HEK293T (cell line): Measurements from ENCODE around the gene TGFBI.

Experiments used
- CTCF ChIA-PET: fragments of 350-600 bp; formaldehyde crosslinking; extraction: SDS; loops from one replicate; lab custom pipeline; 2021; ENCODE audit warnings: antibody characterized with exemption, inconsistent platforms; lab: Yijun Ruan, JAX
- POLR2A ChIA-PET: fragments of 350-600 bp; formaldehyde crosslinking; extraction: SDS; loops from one replicate; lab custom pipeline; 2020; ENCODE audit warnings: antibody characterized with exemption, inconsistent platforms; lab: Yijun Ruan, JAX
- DNase-seq: peaks from one replicate; pipeline ENCODE4 v3.0.0; 2012; ENCODE audit warnings: mixed read lengths; ENCODE audit errors: extremely low spot score
- ARNT ChIP-seq: fragments of 450-650 bp; IDR thresholded peaks from 2 replicates; pipeline ENCODE4 v1.6.1; 2017; ENCODE audit warnings: mild to moderate bottlenecking
- BHLHE40 ChIP-seq: fragments of 450-650 bp; IDR thresholded peaks from 2 replicates; pipeline ENCODE4 v1.6.1; 2016; ENCODE audit warnings: mild to moderate bottlenecking, moderate library complexity, borderline replicate concordance
- CTBP1 ChIP-seq: fragments of 450-650 bp; IDR thresholded peaks from 2 replicates; pipeline ENCODE4 v1.6.1; 2016; ENCODE audit warnings: borderline replicate concordance
- ELF4 ChIP-seq: fragments of 450-650 bp; IDR thresholded peaks from 2 replicates; pipeline ENCODE4 v1.6.1; 2017; ENCODE audit warnings: antibody characterized with exemption
- FOXA1 ChIP-seq: fragments of 450-650 bp; IDR thresholded peaks from 2 replicates; pipeline ENCODE4 v1.6.1; 2016; ENCODE audit warnings: mild to moderate bottlenecking
- FOXK2 ChIP-seq: fragments of 450-650 bp; IDR thresholded peaks from 2 replicates; pipeline ENCODE4 v1.6.1; 2016; ENCODE audit warnings: mild to moderate bottlenecking
- FOXM1 ChIP-seq: fragments of 450-650 bp; IDR thresholded peaks from 2 replicates; pipeline ENCODE4 v1.6.1; 2017; ENCODE audit warnings: mild to moderate bottlenecking, borderline replicate concordance
- HDGF ChIP-seq: fragments of 450-650 bp; IDR thresholded peaks from 2 replicates; pipeline ENCODE4 v1.6.1; 2017; ENCODE audit warnings: antibody characterized with exemption, borderline replicate concordance
- L3MBTL2 ChIP-seq: fragments of 450-650 bp; conservative IDR thresholded peaks from 2 replicates; pipeline ENCODE4 v1.6.1; 2016; ENCODE audit warnings: mild to moderate bottlenecking
- LEF1 ChIP-seq: fragments of 450-650 bp; IDR thresholded peaks from 2 replicates; pipeline ENCODE4 v1.6.1; 2017; ENCODE audit warnings: mild to moderate bottlenecking, borderline replicate concordance
- NFRKB ChIP-seq: fragments of 450-650 bp; IDR thresholded peaks from 2 replicates; pipeline ENCODE4 v1.6.1; 2016; ENCODE audit warnings: mild to moderate bottlenecking, moderate library complexity
- SP1 ChIP-seq: fragments of 450-650 bp; IDR thresholded peaks from 2 replicates; pipeline ENCODE4 v1.6.1; 2017
- SUZ12 ChIP-seq: fragments of 450-650 bp; IDR thresholded peaks from 2 replicates; pipeline ENCODE4 v1.6.1; 2016; ENCODE audit warnings: mild to moderate bottlenecking
- TARDBP ChIP-seq: fragments of 450-650 bp; IDR thresholded peaks from 2 replicates; pipeline ENCODE4 v1.6.1; 2016
- ZNF384 ChIP-seq: fragments of 450-650 bp; IDR thresholded peaks from 2 replicates; pipeline ENCODE4 v1.6.1; 2016
- TF ChIP-seq, protein P1 (sequence below): fragments of 450-650 bp; IDR thresholded peaks from 2 replicates; pipeline ENCODE4 v1.6.1; 2016

The TGFBI gene

GRCh38 chr5:136061630-136062365, 33.0 kb downstream of the TGFBI start:
- POLR2A ChIA-PET: no interaction called here
- no peak for DNase-seq
- TF ChIP-seq CTBP1 (no peak), SP1 (no peak), ARNT (no peak), ZNF384 (no peak), HDGF (no peak), SUZ12 (no peak), BHLHE40 (no peak), FOXK2 (no peak), FOXM1 (no peak)
- CTCF ChIA-PET: interaction anchor here (0.8 to 2.6 kb wide), 5 partner anchors 110 to 173 kb away, joined by 3 to 17 read pairs (median 3); no protein-coding TSS in a partner anchor

GRCh38 chr5:136062366-136063274, 33.8 kb downstream of the TGFBI start:
- POLR2A ChIA-PET: no interaction called here
- TF ChIP-seq FOXK2: no peak
- no peak for TF ChIP-seq CTBP1
- TF ChIP-seq ARNT: no peak
- no peak for TF ChIP-seq HDGF
- peak; percentile 49 for DNase-seq
- CTCF ChIA-PET: interaction anchor here (0.7 to 2.6 kb wide), 8 partner anchors 22 to 174 kb away, joined by 3 to 17 read pairs (median 6); no protein-coding TSS in a partner anchor

- no peak for DNase-seq
- POLR2A ChIA-PET: no interaction called here
- TF ChIP-seq TARDBP (no peak), FOXM1 (no peak), NFRKB (no peak), BHLHE40 (no peak), ELF4 (no peak), SUZ12 (no peak), LEF1 (no peak), HDGF (no peak), FOXA1 (no peak), SP1 (no peak), FOXK2 (no peak), CTBP1 (no peak), ZNF384 (no peak), ARNT (no peak)
- TF ChIP-seq, protein P1, sequence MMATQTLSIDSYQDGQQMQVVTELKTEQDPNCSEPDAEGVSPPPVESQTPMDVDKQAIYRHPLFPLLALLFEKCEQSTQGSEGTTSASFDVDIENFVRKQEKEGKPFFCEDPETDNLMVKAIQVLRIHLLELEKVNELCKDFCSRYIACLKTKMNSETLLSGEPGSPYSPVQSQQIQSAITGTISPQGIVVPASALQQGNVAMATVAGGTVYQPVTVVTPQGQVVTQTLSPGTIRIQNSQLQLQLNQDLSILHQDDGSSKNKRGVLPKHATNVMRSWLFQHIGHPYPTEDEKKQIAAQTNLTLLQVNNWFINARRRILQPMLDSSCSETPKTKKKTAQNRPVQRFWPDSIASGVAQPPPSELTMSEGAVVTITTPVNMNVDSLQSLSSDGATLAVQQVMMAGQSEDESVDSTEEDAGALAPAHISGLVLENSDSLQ: no peak
- CTCF ChIA-PET: interaction anchor here (1.0 to 2.6 kb wide), 3 partner anchors 86 to 176 kb away, joined by 6 to 17 read pairs (median 6); no protein-coding TSS in a partner anchor
Observed at GRCh38 chr5:136063778-136064465, 35.1 kb downstream of the TGFBI start.

DNA sequence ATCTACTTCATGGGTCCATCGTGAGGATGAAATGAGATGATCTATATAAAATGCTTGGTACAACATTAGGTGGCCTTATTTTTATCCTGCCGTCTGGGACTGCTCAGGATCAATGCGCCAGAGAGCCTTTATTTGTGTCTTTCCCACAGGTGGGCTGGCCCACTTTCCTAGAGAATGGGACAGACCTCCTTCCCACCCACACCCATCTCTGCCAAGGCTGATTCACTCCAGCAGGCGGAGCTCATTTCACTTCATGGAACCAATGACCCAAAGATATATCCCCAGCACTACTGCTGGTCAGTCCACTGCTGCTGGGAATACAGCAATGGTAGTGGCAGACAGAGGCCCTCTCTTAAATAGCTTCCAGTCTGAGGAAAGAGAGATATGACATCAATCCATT, 35.7 kb downstream of the TGFBI start:
- no peak for DNase-seq
- ChIA-PET POLR2A (no interaction called here), CTCF (interaction anchor here (0.6 to 1.6 kb wide), 3 partner anchors 19 to 176 kb away, joined by 3 to 6 read pairs (median 3); no protein-coding TSS in a partner anchor)
- TF ChIP-seq L3MBTL2: no peak
- TF ChIP-seq FOXM1: no peak
- no peak for TF ChIP-seq NFRKB
- no peak for TF ChIP-seq ARNT
- TF ChIP-seq FOXK2: no peak
- TF ChIP-seq ELF4: no peak

DNA sequence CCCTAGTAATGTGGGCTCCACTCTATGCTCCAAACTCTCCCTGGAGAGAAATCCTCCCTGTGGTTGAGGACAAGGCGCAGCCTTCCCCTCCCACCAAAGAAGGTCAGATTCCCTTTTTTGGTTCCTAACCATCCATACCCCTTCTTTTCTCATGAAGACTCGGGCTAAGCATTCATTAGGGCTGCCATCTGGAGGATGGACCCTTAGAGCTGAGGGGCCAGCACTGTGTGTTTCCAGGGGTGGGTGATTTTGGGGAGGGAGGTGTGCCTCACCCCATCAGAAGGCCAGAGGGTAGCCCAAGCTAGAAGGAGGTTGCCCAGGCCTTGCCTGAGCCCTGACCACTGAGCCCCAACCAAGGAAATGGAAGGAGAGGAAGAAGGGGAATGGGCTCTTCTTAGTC, 36.8 kb downstream of the TGFBI start:
- no peak for DNase-seq
- ChIA-PET CTCF (interaction anchor here (0.6 to 2.0 kb wide), 3 partner anchors 11 to 500 kb away, joined by 3 to 6 read pairs (median 3); no protein-coding TSS in a partner anchor), POLR2A (no interaction called here)
- no peak for TF ChIP-seq FOXK2
- TF ChIP-seq SUZ12: no peak
- TF ChIP-seq FOXA1: no peak
- TF ChIP-seq BHLHE40: no peak
- no peak for TF ChIP-seq ARNT
- no peak for TF ChIP-seq TARDBP

DNA sequence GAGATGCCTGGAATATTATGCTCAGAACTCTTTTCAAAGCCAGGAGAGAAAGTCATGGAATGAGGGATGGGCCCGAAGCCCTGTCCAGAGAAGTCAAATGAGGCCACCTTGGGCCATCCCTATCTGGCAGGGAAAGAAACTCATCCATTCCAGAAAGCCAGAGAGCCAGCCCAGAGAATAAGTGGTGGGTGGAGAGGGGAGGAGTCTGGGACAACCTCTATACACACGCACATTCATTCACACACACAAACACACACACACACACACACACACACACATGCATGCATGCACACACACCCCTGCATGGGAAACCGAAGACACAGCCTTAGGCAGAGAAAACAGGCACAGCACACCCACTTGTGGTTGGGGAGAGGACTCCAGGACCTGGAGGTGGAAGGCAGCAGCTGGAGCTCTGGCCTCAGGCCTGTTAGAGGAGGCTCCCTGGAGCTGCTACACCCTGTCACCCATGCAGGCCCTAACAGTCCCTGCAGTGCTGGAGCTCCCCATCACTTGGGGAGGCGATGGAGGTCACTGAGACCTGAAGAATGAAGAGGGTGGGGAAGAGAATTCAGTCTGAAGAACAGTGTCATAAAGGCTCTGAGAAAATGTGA, 38.0 kb downstream of the TGFBI start:
- ChIA-PET CTCF (interaction anchor here (2.0 kb wide), 1 partner anchor 15 kb away, joined by 6 read pairs; no protein-coding TSS in a partner anchor), POLR2A (no interaction called here)
- TF ChIP-seq, protein P1: no peak
- TF ChIP-seq HDGF: no peak
- no peak for TF ChIP-seq TARDBP
- no peak for TF ChIP-seq ARNT
- TF ChIP-seq ELF4: no peak
- TF ChIP-seq SP1: no peak
- no peak for TF ChIP-seq FOXA1
- DNase-seq: no peak
